ENCODE data around the gene ACTR3.

- TF ChIP-seq, protein P1, sequence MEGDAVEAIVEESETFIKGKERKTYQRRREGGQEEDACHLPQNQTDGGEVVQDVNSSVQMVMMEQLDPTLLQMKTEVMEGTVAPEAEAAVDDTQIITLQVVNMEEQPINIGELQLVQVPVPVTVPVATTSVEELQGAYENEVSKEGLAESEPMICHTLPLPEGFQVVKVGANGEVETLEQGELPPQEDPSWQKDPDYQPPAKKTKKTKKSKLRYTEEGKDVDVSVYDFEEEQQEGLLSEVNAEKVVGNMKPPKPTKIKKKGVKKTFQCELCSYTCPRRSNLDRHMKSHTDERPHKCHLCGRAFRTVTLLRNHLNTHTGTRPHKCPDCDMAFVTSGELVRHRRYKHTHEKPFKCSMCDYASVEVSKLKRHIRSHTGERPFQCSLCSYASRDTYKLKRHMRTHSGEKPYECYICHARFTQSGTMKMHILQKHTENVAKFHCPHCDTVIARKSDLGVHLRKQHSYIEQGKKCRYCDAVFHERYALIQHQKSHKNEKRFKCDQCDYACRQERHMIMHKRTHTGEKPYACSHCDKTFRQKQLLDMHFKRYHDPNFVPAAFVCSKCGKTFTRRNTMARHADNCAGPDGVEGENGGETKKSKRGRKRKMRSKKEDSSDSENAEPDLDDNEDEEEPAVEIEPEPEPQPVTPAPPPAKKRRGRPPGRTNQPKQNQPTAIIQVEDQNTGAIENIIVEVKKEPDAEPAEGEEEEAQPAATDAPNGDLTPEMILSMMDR (conservative IDR thresholded peaks at IDR 0.05; ENCODE audit: low read depth, low read length): no peak
- TF ChIP-seq POLR2A (IDR thresholded peaks at IDR 0.05; ENCODE audit: low read depth, low read length) (no peak), FOS (IDR thresholded peaks at IDR 0.05; ENCODE audit: low read depth, low read length) (no peak), RAD21 (IDR thresholded peaks at IDR 0.05; ENCODE audit: low read length) (no peak), CEBPB (IDR thresholded peaks at IDR 0.05; ENCODE audit: low read depth, low read length) (no peak), USF2 (IDR thresholded peaks at IDR 0.05; ENCODE audit: low read depth, low read length) (no peak), RFX5 (IDR thresholded peaks at IDR 0.05; ENCODE audit: low read depth, low read length) (no peak), MXI1 (IDR thresholded peaks at IDR 0.05; ENCODE audit: borderline replicate concordance, low read depth, low read length) (no peak)
Measured at GRCh38 chr2:113896791-113897190, 6.9 kb downstream of the ACTR3 start.
